ENCODE data around the gene PLEKHG2.

- TF ChIP-seq CTCF (IDR thresholded peaks at IDR 0.05 in 4 of 5, conservative IDR thresholded peaks at IDR 0.05 in 1 of 5) (no peak), POLR2A (IDR thresholded peaks at IDR 0.05) (no peak)
These were observed 61.0 kb downstream of the PLEKHG2 start for GRCh38 chr19:39473443-39473960.
